BLaER1 (cell line): ENCODE measurements around the gene METRN.
A peak's percentile ranks its signal among the peaks of the same experiment; 100 is the strongest.

Source experiments
- H3K27ac ChIP-seq: shearing (Covaris generic); formaldehyde crosslinking; 2 replicates; pipeline ENCODE4 v1.8.1; 2022
- H3K27me3 ChIP-seq: shearing (Covaris generic); formaldehyde crosslinking; 2 replicates; pipeline ENCODE4 v1.8.1; 2022
- H3K36me3 ChIP-seq: shearing (Covaris generic); formaldehyde crosslinking; 2 replicates; pipeline ENCODE4 v1.8.1; 2022
- H3K4me1 ChIP-seq: shearing (Covaris generic); formaldehyde crosslinking; 2 replicates; pipeline ENCODE4 v1.8.1; 2022
- H3K4me2 ChIP-seq: shearing (Covaris generic); formaldehyde crosslinking; 2 replicates; pipeline ENCODE4 v1.8.1; 2022
- H3K4me3 ChIP-seq: shearing (Covaris generic); formaldehyde crosslinking; 2 replicates; pipeline ENCODE4 v1.8.1; 2022
- H3K9ac ChIP-seq: shearing (Covaris generic); formaldehyde crosslinking; 2 replicates; pipeline ENCODE4 v1.8.1; 2022
- H3K9me3 ChIP-seq: shearing (Covaris generic); formaldehyde crosslinking; 2 replicates; pipeline ENCODE4 v1.8.1; 2022
- H4K20me1 ChIP-seq: shearing (Covaris generic); formaldehyde crosslinking; 2 replicates; pipeline ENCODE4 v1.8.1; 2022
- Cebpa-rat ChIP-seq: shearing (Covaris generic); IDR thresholded peaks from 2 replicates; pipeline ENCODE4 v1.8.1; 2022

METRN gene

DNA sequence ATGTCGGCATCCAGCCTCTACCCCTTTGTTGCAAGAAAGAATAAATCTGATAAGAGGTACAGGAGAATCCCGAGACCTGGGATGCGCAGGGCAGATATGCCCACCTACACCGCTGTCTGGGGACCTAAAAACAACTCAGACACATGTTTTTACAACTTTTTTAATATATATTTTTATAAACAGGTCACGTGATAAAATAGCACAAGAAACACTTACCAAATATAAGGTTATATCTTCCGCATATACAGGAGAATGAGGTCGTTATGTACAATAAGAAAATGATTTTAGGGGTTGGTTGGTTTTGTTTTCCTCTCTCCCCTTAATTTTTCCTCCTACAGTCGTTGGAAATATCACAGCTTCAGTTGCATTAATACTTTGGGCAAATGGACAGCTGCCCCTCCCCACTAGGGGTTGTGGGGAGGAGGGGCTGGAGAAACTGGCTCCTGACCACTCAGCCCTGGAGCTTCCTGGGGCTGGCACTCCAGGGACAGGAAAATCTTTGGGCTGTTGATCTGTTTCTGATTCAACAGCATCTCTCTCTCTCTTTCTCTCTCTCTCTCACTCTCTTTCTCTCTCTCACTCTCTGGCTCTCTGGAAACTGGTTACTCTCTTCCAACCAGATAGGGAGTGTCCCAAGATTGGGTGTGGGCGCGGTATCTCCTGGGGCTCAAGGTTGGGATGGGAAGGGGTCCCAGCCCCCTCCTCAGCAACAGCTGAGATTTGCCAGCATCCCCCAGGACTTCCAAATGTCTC lies 22.4 kb upstream of the METRN start:
- peaks cover 66% of the 10 kb centered on the region for H3K27me3 ChIP-seq
- H3K4me2 ChIP-seq: no peak overlapping the region
- no peak overlapping the region for H3K4me3 ChIP-seq
- TF ChIP-seq Cebpa-rat: no peak
- H4K20me1 ChIP-seq: peaks cover 28% of the 10 kb centered on the region
- peaks cover 50% of the 10 kb centered on the region for H3K4me1 ChIP-seq
- H3K9ac ChIP-seq: no peak overlapping the region
- H3K9me3 ChIP-seq: no peaks in the 10 kb centered on the region
- H3K27ac ChIP-seq: no peak overlapping the region
- H3K36me3 ChIP-seq: peaks cover 7% of the 10 kb centered on the region

DNA sequence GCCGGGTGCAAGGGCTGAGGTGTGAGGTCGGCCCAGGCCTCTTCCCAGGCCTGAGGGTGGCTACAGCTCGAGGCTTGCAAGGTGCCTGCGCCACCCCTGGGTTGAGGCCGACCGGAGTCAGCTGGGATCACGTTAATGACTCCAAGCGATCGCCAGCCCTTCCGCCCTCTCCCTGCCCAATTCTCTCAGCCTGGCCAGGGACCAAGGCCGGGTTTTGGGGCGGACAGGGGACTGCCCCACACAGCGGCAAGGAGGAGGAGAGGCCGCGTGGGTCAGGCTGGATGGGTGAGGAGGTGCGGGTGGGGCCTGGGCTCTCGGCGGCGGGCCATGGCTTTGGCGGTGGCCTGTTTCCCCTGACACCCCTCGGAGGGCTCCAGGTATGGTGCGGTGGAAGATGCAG lies 21.6 kb upstream of the METRN start:
- Histone ChIP-seq H3K4me1 (peaks cover 48% of the 10 kb centered on the region), H3K4me3 (peak overlapping the region; percentile 60), H3K27me3 (peaks cover 74% of the 10 kb centered on the region), H3K9me3 (no peaks in the 10 kb centered on the region), H3K9ac (no peak overlapping the region), H3K4me2 (peak overlapping the region; percentile 98), H3K36me3 (no peaks in the 10 kb centered on the region), H4K20me1 (peaks cover 31% of the 10 kb centered on the region), H3K27ac (no peak overlapping the region)
- no peak for TF ChIP-seq Cebpa-rat

DNA sequence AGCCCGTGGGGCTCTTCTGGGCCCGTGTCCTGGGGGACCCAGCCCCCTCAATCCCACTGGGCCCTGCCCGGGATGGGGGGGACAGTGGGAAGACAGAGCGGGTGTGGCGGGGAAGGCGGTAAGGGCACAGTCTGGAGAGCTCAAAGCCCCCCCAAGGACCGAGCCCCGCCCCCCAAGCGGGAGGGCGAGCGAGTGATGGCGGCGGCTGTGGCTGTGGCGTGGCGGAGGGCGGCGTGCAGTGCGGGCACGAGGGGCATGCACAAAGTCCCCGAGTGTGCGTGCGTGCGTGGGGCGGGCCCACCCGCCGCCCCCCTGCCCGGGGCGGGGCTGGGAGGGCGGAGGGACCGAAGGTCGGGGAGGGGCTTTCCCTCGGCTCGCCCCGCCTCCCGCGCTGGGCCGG lies 21.2 kb upstream of the METRN start:
- Histone ChIP-seq H3K9me3 (no peaks in the 10 kb centered on the region), H3K27me3 (peaks cover 78% of the 10 kb centered on the region), H3K27ac (no peak overlapping the region), H3K36me3 (no peaks in the 10 kb centered on the region), H3K4me1 (peaks cover 44% of the 10 kb centered on the region), H3K9ac (no peak overlapping the region), H4K20me1 (peaks cover 35% of the 10 kb centered on the region), H3K4me3 (peak overlapping the region; percentile 60), H3K4me2 (peak overlapping the region; percentile 98)
- no peak for TF ChIP-seq Cebpa-rat

DNA sequence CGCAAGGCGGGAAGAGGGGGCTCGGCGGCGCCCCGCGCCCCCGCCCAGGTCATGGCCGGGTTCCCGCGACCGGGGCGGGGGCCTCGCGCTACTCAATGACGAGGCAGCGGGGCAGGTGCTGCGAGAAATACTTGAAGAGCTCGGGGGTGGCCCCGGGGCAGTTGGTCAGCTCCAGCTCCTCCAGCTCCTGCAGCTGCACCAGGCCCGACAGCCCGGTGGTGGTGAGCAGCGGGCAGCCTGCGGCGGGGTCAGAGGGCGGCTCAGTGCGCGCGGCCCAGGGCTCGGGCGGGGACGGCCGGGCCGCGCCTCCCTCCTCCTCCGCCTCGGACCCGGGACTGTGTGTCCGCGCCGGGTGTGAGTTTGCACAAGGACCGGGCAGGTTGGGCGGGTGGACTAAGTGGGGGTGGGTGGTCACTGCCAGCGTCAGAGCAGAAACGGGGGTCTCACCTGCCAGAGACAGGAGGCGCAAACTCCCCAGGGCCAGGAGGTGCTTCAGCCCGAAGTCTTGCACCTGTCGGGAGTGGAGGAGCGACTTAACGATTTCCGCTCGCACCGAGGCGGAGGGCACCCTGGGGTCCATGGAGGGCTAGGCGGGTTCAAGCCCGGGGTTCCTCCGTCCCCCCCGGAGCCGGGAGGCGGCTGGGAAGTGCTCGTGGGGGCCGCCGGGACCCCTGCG lies 20.6 kb upstream of the METRN start:
- Histone ChIP-seq H3K4me1 (peaks cover 38% of the 10 kb centered on the region), H3K27me3 (peaks cover 84% of the 10 kb centered on the region), H3K36me3 (no peaks in the 10 kb centered on the region), H3K9me3 (no peaks in the 10 kb centered on the region), H4K20me1 (peaks cover 40% of the 10 kb centered on the region), H3K9ac (no peak overlapping the region), H3K27ac (no peak overlapping the region), H3K4me3 (peak overlapping the region; percentile 60), H3K4me2 (peak overlapping the region; percentile 98)
- no peak for TF ChIP-seq Cebpa-rat

DNA sequence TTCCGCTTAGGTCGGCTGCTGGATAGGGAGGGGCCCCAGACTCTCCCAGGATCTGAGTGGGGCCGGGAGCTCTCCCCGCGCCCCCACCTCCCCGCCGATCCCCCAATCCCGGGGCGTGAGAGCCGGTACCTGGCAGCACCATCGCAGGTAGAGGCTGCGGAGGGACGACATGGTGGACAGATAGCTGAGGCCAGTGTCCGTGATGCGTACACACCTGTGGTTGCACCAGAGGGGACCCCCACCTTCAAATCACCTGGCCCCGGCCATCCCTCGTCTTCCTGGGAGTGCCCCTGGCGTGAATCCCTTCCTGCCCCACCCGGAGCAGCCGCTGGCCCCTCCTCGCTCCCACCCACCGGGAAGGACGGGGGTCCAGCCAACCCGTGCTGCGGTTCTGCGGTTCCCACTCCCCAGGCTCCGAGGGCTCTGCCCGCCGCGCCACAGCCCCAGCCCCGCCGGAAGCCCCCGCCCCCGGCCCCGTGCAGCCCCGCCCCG lies 20.0 kb upstream of the METRN start:
- H3K9me3 ChIP-seq: no peaks in the 10 kb centered on the region
- peak overlapping the region; percentile 60 for H3K4me3 ChIP-seq
- peaks cover 44% of the 10 kb centered on the region for H4K20me1 ChIP-seq
- no peaks in the 10 kb centered on the region for H3K36me3 ChIP-seq
- H3K4me1 ChIP-seq: peaks cover 33% of the 10 kb centered on the region
- H3K27ac ChIP-seq: no peak overlapping the region
- TF ChIP-seq Cebpa-rat: no peak
- H3K27me3 ChIP-seq: peaks cover 90% of the 10 kb centered on the region
- no peak overlapping the region for H3K9ac ChIP-seq
- H3K4me2 ChIP-seq: peak overlapping the region; percentile 98

DNA sequence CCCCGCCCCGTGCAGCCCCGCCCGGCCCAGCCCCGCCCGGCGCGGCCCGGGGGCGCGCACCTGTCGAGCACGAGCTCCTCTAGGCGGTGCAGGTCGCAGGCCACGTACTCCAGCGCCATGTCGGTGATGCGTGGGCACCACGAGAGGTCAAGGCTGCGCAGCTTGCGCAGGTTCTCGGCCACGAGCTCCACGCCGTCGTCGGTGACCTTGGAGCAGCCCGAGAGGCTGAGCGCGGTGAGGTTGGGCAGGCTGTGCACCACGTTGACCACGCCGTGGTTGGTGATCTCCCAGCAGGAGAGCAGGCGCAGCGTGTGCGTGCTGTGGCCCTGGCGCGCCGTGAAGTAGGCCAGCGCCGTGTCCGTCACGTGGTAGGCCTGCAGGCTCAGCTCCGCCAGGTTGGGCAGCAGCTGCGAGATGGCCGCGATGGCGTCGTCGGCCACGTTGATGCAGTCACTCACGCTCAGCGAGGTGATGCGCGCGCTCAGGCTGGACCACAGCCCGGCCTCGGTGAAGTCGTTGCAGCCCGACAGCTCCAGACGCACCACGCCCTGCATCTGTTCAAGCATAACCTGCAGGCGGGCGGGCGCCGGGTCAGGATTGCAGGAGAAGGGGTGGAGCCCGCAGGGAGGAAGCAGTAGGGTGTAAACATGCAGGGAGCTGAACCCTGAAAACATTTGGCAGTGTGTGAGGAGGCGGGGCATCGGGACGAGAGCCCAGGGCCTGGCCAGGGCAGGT lies 19.4 kb upstream of the METRN start:
- Histone ChIP-seq H3K27ac (no peak overlapping the region), H4K20me1 (peaks cover 50% of the 10 kb centered on the region), H3K27me3 (peaks cover 96% of the 10 kb centered on the region), H3K4me1 (peaks cover 32% of the 10 kb centered on the region), H3K9me3 (no peaks in the 10 kb centered on the region), H3K4me3 (peak overlapping the region; percentile 64), H3K9ac (peak overlapping the region; percentile 35; the same call in 1 of the 2 replicates), H3K4me2 (peak overlapping the region; percentile 98), H3K36me3 (no peaks in the 10 kb centered on the region)
- TF ChIP-seq Cebpa-rat: no peak

DNA sequence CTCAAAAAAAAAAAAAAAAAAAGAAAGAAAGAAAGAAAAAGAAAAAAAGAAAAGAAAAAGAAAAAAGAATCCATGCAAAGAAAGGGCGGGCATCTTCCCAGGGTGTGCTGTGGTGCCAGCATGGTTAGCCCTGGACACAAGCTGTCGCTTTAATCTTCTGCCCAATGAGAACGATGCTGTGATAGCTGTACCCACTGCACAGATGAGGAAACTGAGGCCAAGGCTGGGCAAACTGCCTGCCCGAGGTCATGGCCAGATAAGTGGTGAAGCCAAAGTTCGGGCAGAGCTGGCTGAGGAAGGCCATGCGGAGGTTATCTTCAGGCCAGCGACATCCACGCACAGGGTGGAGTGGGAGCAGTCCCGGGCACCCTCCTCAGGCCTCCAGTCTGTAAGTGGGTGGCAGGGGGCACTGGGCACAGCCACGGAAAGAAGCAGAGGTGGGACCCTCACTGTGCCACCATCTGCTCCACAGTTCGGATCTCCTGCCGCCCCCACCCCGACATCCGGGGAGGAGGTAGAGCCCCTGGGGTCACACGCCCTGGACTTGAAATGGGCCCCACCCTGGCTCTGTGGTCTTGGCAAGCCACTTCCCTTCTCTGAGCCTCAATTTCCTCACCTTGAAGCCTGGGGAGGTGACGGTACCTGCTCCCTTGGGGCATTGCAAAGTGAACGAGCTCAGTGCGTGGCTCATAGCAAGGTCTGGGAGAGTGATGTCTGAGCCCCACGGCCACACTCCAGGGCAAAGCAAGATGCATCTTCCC lies 15.8 kb upstream of the METRN start:
- Histone ChIP-seq H3K27ac (no peak overlapping the region), H3K27me3 (peaks cover 99% of the 10 kb centered on the region), H3K9ac (no peak overlapping the region), H4K20me1 (peaks cover 76% of the 10 kb centered on the region), H3K9me3 (no peaks in the 10 kb centered on the region), H3K4me1 (peaks cover 21% of the 10 kb centered on the region), H3K4me2 (no peak overlapping the region), H3K36me3 (no peaks in the 10 kb centered on the region), H3K4me3 (no peak overlapping the region)
- no peak for TF ChIP-seq Cebpa-rat

DNA sequence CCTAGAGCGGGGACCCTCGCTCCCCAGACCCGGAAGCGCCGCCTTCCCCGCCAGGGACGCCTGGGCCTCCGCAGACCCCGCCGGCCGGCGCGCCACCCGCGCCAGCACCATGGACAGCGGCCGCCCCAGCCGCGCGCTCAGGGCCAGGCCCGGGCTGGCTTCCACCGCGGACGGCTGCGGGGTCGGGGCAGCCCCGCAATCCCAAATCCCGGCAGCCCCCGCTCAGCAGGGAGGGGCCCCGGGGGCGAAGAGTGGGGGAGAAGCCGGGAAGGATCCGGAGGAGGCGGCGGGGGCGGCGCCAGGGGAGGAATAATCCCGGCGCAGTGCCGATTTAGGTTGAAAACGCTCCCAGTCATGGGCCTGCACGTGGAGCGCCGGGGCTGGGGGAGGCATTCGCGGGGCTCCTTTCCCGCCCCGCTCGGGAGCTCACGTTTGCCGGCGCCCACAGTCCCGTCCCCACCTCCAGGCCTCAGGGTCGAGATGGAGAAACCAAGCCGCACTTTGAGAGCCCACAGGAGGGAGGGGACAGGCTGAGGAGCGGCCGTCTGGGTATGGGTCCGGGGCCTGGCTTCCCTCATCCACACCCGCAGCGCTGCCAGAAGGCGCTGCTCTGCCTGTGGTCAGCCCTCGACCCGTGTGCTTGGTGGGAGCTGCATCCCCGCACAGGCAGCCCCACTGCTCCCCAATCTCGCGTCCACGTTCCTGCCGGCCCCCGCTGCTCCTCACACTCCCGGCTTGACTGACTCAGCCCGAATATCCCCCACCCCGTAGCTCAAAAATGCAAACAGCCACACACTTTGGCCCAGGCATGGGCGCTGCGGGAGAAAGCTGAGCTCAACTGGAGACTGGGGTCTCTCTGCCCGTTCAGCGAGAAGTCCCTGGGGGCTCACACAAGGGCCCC lies 14.0 kb upstream of the METRN start:
- no peak overlapping the region for H3K4me3 ChIP-seq
- no peak for TF ChIP-seq Cebpa-rat
- no peaks in the 10 kb centered on the region for H3K9me3 ChIP-seq
- H3K4me1 ChIP-seq: peaks cover 6% of the 10 kb centered on the region
- no peak overlapping the region for H3K9ac ChIP-seq
- H3K27me3 ChIP-seq: peaks cover 99% of the 10 kb centered on the region
- no peak overlapping the region for H3K27ac ChIP-seq
- H3K36me3 ChIP-seq: no peaks in the 10 kb centered on the region
- peaks cover 72% of the 10 kb centered on the region for H4K20me1 ChIP-seq
- H3K4me2 ChIP-seq: no peak overlapping the region
